Fibroblast of skin of scalp (primary cell): Measurements from ENCODE around the gene CMPK2.
A peak's percentile ranks its signal among the peaks of the same experiment; 100 is the strongest.
"Not testable (repeated sequence)": the region's sequence is repeated elsewhere in the genome, so short reads cannot be mapped to it uniquely, and the experiment has no call there.

ENCODE experiments used
- DNase-seq: peaks from one replicate; pipeline ENCODE4 v3.0.0-alpha.2; 2013

CMPK2 gene

DNA sequence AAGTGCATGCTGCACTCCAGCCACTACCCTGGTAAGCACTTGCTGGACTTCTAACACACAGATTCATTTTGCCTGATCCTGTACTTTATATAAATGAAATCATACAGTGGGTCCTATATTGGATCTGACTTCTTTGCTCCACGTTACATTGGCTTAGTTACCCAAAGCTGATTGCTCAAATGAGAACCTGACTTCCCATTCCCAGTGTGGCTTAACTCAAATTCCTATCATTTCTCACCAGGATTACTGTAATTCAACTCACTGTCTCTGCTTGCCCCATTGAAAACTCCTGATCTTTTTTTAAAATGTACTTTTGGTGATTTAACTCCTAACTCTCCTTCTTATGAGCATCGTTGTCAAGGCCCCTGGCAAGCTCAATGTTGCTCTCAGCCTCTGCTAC is 13.3 kb upstream of the CMPK2 start:
- DNase-seq: peak; percentile 16

- DNase-seq: no peak
These were observed 12.8 kb upstream of the CMPK2 start for GRCh38 chr2:6878549-6878948.

- DNase-seq: peak; percentile 33
These were observed 11.9 kb upstream of the CMPK2 start, which contains the start of gene RSAD2 for GRCh38 chr2:6877402-6878304. TSS of gene RSAD2 (plus strand) at chr2:6877777. CDS start at chr2:6877801, 24 bp downstream.

DNA sequence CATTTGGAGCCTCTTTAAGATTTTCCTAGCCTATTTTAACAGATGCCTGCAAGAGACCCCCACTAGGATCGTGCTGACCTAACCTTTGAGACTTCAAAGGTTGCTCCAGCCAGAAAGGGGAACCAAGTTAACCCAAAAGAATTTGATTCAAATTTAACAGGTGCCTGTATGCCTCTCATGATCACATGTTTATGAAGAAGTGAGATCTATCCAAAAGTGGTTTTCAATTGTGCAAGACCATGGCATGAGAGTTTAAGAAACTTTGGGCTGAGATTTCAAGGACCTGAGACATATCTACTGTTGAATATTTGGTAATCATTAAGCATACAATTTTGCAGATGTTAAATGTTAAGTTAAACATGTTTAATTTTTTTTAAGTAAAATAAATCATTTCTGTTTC is 10.6 kb upstream of the CMPK2 start:
- no peak for DNase-seq

DNA sequence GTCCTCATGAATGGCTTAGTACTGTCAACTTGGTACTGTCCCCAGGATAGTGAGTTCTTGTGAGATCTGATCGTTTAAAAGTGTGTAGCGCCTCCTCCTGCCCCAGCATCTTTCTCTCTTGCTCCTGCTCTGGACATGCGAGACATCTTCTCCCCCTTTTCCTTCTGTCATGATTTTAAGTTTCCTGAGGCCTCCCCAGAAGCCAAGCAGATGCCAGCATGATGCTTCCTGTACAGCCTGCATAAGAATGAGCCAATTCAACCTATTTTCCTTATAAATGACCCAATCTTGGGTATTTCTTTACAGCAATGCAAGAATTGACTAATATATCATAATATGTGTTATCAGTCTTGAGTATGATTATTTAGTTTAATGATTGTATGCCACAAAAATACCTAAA is 8.3 kb upstream of the CMPK2 start:
- no peak for DNase-seq

GRCh38 chr2:6872394-6872793 is 6.7 kb upstream of the CMPK2 start:
- no peak for DNase-seq

DNA sequence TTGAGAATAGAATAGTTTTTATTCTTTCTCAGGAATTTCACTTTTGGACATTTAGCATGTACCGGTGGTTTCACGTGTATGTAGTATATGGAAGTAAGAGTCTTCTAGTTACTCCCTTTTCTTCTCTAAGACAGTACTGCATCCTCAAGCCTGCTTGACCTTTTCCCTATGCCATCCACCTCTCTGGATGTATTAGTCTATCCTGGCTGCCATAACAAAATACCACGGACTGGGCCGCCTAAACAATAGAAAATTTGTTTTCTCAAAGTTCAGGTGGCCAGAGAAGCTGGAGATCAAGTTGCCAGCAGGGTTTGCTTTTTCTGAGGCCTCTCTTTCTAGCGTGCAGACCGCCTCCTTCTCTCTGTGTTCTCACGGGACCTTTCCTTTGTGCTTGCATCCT is 1.3 kb upstream of the CMPK2 start:
- no peak for DNase-seq

GRCh38 chr2:6866275-6866671 is 566 bp upstream of the CMPK2 start:
- peak; percentile 22 for DNase-seq

GRCh38 chr2:6864923-6865345 is 773 bp downstream of the CMPK2 start:
- no peak for DNase-seq

GRCh38 chr2:6864231-6864754 is 1.4 kb downstream of the CMPK2 start:
- no peak for DNase-seq

- no peak for DNase-seq
These were observed 1.9 kb downstream of the CMPK2 start for GRCh38 chr2:6863792-6864191.

DNA sequence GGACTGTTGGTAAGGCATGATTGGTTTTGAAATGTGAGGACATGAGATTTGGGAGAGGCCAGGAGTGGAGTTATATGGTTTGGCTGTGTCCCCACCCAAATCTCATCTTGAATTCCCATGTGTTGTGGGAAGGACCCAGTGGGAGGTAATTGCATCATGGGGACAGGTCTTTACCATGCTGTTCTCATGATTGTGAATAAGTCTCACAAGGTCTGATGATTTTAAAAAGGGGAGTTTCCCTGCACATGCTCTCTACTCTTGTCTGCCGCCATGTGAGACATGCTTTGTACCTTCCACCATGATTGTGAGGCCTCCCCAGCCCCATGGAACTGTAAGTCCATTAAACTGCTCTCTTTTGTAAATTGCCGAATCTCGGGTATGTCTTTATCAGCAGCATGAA is 5.4 kb downstream of the CMPK2 start:
- DNase-seq: no peak

DNA sequence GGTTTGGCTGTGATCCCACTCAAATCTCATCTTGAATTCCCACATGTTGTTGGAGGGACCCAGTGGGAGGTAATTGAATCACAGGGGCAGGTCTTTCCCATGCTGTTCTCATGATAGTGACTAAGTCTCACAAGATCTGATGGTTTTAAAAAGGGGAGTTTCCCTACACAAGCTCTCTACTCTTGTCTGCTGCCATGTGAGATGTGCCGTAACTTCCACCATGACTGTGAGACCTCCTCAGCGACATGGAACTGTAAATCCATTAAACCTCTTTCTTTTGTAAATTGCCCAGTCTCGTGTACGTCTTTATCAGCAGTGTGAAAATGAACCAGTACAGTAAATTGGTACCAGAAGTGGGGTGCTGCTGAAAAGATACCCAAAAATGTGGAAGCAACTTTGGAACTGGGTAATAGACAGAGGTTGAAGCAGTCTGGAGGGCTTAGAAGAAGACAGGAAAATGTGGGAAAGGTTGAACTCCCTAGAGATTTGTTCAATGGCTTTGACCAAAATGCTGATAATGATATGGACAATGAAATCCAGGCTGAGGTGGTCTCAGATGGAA is 7.2 kb downstream of the CMPK2 start:
- DNase-seq: not testable (repeated sequence)

DNA sequence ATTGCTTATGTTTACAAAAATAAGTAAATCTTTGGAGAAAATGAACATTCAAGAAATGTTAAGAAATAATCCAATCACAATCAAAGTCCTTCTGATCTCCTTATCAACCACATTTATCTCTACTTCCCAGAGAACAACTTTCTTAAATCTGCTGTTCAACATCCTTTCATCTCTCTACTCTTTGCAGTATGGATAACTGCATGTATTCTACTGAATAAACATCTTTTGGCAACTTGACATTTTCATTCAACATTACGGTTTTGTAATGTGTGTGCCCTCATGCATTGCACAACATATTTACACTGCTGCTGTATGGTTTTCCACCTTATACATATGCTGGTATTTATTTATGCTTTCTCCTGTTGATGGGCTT is 9.2 kb downstream of the CMPK2 start:
- DNase-seq: no peak

DNA sequence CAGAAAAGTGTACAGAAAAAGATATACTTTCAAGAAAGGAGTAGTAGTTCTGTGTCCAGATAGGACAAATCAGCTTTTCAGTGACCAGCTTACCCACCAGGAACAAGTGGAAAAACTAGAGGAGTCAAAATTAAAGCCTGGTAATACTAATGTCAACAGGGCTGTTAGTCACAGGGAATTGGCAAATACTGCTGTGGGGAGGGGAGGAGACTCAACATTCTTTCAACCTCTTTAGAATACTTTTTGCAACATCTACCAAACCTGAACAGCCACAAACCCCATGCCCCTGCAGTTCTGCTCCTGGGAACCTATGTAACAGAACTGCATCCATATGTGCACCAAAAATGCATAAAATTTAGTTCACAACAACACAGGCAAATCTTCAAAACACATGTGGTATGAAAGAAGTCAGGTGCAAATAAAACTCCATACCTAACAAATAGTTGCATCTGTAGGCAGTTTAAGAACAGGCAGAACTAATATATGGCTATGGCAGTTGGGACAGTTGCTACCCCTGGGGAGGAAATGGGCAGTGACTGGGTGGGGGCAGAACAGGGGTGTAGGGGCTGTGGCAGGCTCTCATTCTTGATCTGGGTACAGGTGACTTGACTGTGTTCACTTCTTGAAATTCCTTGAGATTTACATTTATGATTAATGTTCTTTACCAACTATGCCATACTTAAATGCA is 9.7 kb downstream of the CMPK2 start:
- no peak for DNase-seq

GRCh38 chr2:6854416-6854815 is 11.3 kb downstream of the CMPK2 start:
- DNase-seq: no peak

DNA sequence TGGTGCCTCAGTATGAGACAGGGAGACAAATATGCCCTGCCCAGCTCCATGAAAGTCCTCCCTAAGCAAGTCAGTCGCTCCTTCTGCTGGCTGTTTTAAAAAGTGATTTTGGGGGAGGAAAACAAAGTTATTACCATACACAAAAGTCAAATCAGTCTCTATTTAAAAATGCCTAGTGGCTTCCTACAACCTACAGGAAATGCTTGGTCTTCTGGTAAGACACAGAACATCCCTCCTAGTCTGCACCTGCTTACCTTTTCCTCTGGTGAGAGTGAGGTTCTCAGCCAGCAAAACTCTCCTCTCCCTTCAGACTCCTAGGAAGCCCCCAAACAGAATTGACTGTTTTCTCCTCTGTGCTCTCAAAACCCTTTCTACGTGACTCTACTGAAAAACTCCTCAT is 13.5 kb downstream of the CMPK2 start:
- DNase-seq: no peak

DNA sequence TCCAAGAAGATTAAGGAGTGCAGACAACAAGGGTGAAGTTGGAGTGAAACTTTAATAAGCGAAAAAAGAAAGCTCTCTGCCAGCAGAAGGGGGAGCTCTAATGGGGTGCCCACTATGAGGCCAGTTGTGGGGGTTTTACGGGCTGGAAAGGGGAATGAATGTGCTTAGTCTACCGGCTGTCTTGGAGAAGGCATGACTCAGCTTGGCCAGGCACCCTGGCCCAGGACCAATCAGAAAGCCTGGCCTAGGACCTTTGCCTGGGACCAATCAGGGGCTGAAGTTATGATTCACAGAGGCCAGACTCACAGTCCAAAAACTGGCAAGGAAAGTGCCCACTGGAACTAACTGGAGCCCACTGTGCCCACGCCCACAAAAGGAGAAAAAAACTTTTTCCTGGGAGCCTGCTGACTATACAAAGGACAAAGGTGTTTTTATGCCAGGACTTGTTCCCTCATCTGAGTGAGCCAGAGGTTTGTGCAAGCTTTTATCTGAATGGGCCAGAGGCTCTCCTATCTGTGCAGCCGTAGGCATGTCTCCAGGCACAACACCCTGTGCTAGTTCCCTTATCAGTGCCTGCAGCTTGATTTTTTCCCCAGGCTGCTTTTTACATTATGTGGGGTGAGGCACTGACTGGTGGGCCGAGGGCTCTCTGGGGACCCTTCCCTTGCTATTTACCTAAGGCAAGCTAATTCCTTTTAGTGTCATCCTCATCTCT is 18.6 kb downstream of the CMPK2 start:
- no peak for DNase-seq

DNA sequence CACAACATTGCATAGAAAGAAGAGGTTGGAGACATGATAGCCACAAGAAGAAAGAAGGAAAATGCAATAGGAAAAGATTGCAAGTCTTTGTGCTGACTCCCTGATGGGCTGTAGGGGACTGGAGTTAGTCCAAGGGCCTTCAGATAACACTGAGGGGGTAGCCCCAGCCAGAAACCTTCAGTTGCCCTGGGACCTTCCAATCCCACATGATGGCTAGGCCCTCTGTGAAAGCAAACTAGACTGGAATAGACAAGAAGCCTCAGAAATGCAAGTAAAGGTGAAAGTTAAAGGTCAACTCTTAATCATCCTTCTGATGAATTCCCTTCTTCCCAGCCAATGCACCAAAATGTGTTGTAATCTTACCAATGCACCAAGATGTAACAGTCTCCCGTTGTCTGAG is 19.2 kb downstream of the CMPK2 start:
- DNase-seq: no peak

DNA sequence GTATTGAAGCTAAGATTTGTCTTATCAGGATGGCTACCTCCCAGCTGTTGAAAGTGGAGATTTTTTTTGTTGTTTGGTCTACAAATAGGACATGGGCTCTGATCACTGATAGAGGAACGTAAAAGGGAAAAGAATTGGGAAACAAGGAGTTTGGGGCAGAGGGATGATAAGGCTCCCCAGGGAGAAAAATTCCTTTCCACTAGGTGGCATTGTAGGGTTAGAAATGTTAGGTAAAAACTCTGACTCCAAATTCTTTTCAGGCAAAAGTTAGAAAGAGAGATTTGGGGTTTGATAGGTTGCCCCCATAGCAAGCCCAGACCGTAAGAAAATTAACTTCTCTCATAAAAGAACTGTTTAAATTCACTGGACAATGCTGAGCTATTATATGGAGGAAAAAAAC is 19.8 kb downstream of the CMPK2 start:
- no peak for DNase-seq

GRCh38 chr2:6845312-6845711 is 20.4 kb downstream of the CMPK2 start:
- peak; percentile 22 for DNase-seq

DNA sequence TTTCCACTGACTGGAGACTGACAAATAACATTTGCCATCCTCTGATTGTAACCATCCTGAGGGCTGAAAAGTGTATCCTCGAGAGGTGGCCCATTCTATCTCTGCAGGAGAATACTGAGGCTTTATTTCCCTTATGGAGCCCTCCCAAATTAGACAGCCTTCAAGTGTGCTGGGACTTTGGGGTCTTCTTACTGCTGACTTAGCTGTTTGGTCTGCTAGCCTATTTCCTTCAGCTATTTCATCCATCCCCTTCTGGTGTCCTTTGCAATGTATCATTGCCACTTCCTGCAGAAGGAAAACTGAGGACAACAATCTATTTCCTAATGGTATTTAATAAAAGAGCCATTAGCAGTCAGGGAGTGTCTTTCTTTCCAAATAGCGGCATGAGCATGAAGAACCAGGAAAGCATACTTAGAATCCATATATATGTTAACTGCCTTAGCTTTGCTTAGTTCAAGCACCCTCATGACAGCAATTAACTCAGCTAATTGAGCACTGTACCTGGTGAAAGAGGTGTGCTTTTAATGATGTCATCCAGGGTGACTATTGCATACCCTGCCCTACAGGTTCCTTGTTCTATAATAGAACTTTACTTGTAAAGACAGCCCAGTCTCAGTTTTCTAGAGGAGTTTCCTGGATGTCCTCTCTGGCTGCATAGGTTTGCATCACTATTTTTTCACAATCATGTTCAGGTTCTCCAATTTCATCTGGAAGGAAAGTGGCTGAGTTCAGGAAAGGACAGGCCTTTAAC is 24.0 kb downstream of the CMPK2 start:
- no peak for DNase-seq
